Smooth muscle cell (in vitro differentiated cells): ENCODE measurements around the gene PAPPA. TPM values are rescaled to one million over a fixed set of nuclear protein-coding genes. Genes with fewer than 3 reads are reported as not detected.
A peak's percentile ranks its signal among the peaks of the same experiment; 100 is the strongest.

Experiments used
- DNase-seq: peaks from one replicate; lab custom pipeline; 2025; ENCODE audit not compliant: unreplicated experiment; lab: John Stamatoyannopoulos, UW
- H2AFZ ChIP-seq: fragments of 200-600 bp; sonication (generic); 2 replicates; pipeline ENCODE4 v1.6.0; 2016; ENCODE audit warnings: antibody characterized with exemption, low read depth, mild to moderate bottlenecking
- H3F3A ChIP-seq: fragments of 200-600 bp; sonication (generic); 2 replicates; pipeline ENCODE4 v1.6.0; 2017; ENCODE audit warnings: antibody characterized with exemption, low read depth
- H3K27ac ChIP-seq: fragments of 200-600 bp; sonication (generic); 2 replicates; pipeline ENCODE4 v1.5.1; 2016; ENCODE audit warnings: low read depth, mild to moderate bottlenecking
- H3K27me3 ChIP-seq: fragments of 200-600 bp; sonication (generic); 2 replicates; pipeline ENCODE4 v1.6.1; 2016; ENCODE audit warnings: low read depth, mild to moderate bottlenecking
- H3K36me3 ChIP-seq: fragments of 200-600 bp; sonication (generic); 2 replicates; pipeline ENCODE4 v1.5.1; 2016; ENCODE audit warnings: low read depth
- H3K4me1 ChIP-seq: fragments of 200-600 bp; sonication (generic); 2 replicates; pipeline ENCODE4 v1.5.1; 2016; ENCODE audit warnings: low read depth
- H3K4me2 ChIP-seq: fragments of 200-600 bp; sonication (generic); 2 replicates; pipeline ENCODE4 v1.6.0; 2016; ENCODE audit warnings: mild to moderate bottlenecking
- H3K4me3 ChIP-seq: fragments of 200-600 bp; sonication (generic); 2 replicates; pipeline ENCODE4 v1.5.1; 2016; ENCODE audit warnings: mild to moderate bottlenecking
- H3K79me2 ChIP-seq: fragments of 200-600 bp; sonication (generic); 2 replicates; pipeline ENCODE4 v1.6.0; 2016; ENCODE audit warnings: low read depth, mild to moderate bottlenecking
- H3K9ac ChIP-seq: fragments of 200-600 bp; sonication (generic); 2 replicates; pipeline ENCODE4 v1.6.0; 2016; ENCODE audit warnings: low read depth
- H3K9me3 ChIP-seq: fragments of 200-600 bp; sonication (generic); replicated peaks from 2 replicates; pipeline ENCODE4 v1.5.1; 2016; ENCODE audit warnings: low read depth
- H4K20me1 ChIP-seq: fragments of 200-600 bp; sonication (generic); 2 replicates; pipeline ENCODE4 v1.6.0; 2016; ENCODE audit warnings: low read depth
- CTCF ChIP-seq: fragments of 200-600 bp; sonication (generic); IDR thresholded peaks from 2 replicates; pipeline ENCODE4 v1.5.1; 2017; ENCODE audit warnings: borderline replicate concordance, mild to moderate bottlenecking, antibody characterized with exemption; ENCODE audit not compliant: insufficient read depth, poor library complexity, severe bottlenecking
- WGBS: methylation state at CpG from one replicate; pipeline ENCODE4 v1.1.7; 2016; ENCODE audit warnings: low lambda C conversion rate; 5-methylcytosine and 5-hydroxymethylcytosine counted together
- polyA plus RNA-seq: library from polyadenylated mRNA; unstranded; fragments of >200 nt; fragmentation: Nextera tagmentation; extraction: Ambion mirVana; gene quantifications from 2 replicates; pipeline ENCODE4 v1.2.1, GENCODE V29; 2016
- total RNA-seq: library from RNA; depleted of rRNA; stranded (reverse); fragments of >200 nt; gene quantifications from 2 replicates; pipeline ENCODE4 v1.2.3, GENCODE V29; 2014

The PAPPA gene
- total and polyA plus RNA-seq, 2 experiments from 2014 or later, result 27.7 to 114 TPM

- Histone ChIP-seq H3K9me3 (no peaks in the 10 kb centered on the region), H3K27ac (peak overlapping the region; percentile 72), H3K4me2 (no peak overlapping the region), H3K9ac (no peak overlapping the region), H3K4me3 (no peak overlapping the region), H3K27me3 (no peaks in the 10 kb centered on the region), H4K20me1 (peaks cover 6% of the 10 kb centered on the region), H2AFZ (no peak overlapping the region), H3K4me1 (peaks cover 5% of the 10 kb centered on the region), H3K36me3 (peaks cover 12% of the 10 kb centered on the region), H3K79me2 (no peaks in the 10 kb centered on the region), H3F3A (peaks cover 31% of the 10 kb centered on the region)
- TF ChIP-seq CTCF, result no peak
- 90% methylated on average over 4 of the region's 4 CpGs for WGBS
- no peak for DNase-seq
These were observed 83.9 kb downstream of the PAPPA start for GRCh38 chr9:116237456-116237855.

- peak overlapping the region; percentile 72 for H3K27ac ChIP-seq
- H3K4me1 ChIP-seq, result peaks cover 5% of the 10 kb centered on the region
- WGBS, result 27% methylated on average over 2 of the region's 2 CpGs
- peaks cover 9% of the 10 kb centered on the region for H4K20me1 ChIP-seq
- no peak overlapping the region for H2AFZ ChIP-seq
- no peaks in the 10 kb centered on the region for H3K9me3 ChIP-seq
- TF ChIP-seq CTCF, result no peak
- H3K79me2 ChIP-seq, result no peaks in the 10 kb centered on the region
- H3F3A ChIP-seq, result peaks cover 24% of the 10 kb centered on the region
- peaks cover 12% of the 10 kb centered on the region for H3K36me3 ChIP-seq
- H3K9ac ChIP-seq, result no peak overlapping the region
- H3K27me3 ChIP-seq, result no peaks in the 10 kb centered on the region
- no peak overlapping the region for H3K4me3 ChIP-seq
- no peak overlapping the region for H3K4me2 ChIP-seq
- DNase-seq, result no peak
These were observed 84.6 kb downstream of the PAPPA start for GRCh38 chr9:116238225-116238624.

GRCh38 chr9:116238776-116239340 is 85.3 kb downstream of the PAPPA start:
- H3K27me3 ChIP-seq, result no peaks in the 10 kb centered on the region
- no peak overlapping the region for H3K9ac ChIP-seq
- DNase-seq, result no peak
- no peaks in the 10 kb centered on the region for H3K79me2 ChIP-seq
- H3K4me1 ChIP-seq, result no peaks in the 10 kb centered on the region
- H3K36me3 ChIP-seq, result peaks cover 12% of the 10 kb centered on the region
- peak overlapping the region; percentile 72 for H3K27ac ChIP-seq
- H3F3A ChIP-seq, result peaks cover 18% of the 10 kb centered on the region
- H4K20me1 ChIP-seq, result peaks cover 12% of the 10 kb centered on the region
- no peak overlapping the region for H3K4me2 ChIP-seq
- no peak overlapping the region for H3K4me3 ChIP-seq
- 100% methylated on average over 1 of the region's 1 CpG for WGBS
- no peak overlapping the region for H2AFZ ChIP-seq
- no peaks in the 10 kb centered on the region for H3K9me3 ChIP-seq
- no peak for TF ChIP-seq CTCF

- no peaks in the 10 kb centered on the region for H3K79me2 ChIP-seq
- H3K27ac ChIP-seq, result no peak overlapping the region
- peaks cover 39% of the 10 kb centered on the region for H4K20me1 ChIP-seq
- no peak overlapping the region for H2AFZ ChIP-seq
- H3K4me2 ChIP-seq, result no peak overlapping the region
- no peak overlapping the region for H3K9ac ChIP-seq
- peaks cover 23% of the 10 kb centered on the region for H3K36me3 ChIP-seq
- H3K9me3 ChIP-seq, result no peaks in the 10 kb centered on the region
- no peak overlapping the region for H3K4me3 ChIP-seq
- 67% methylated on average over 1 of the region's 1 CpG for WGBS
- H3K4me1 ChIP-seq, result no peaks in the 10 kb centered on the region
- no peaks in the 10 kb centered on the region for H3K27me3 ChIP-seq
- TF ChIP-seq CTCF, result no peak
- no peak for DNase-seq
- no peaks in the 10 kb centered on the region for H3F3A ChIP-seq
These were observed 90.1 kb downstream of the PAPPA start for GRCh38 chr9:116243708-116244107.
